ENCODE results near the gene ZNF263. TPM values are rescaled to one million over a fixed set of nuclear protein-coding genes. Genes with fewer than 3 reads are reported as not detected.

Gene ZNF263
- 30.0 and 30.6 TPM in 2 replicates for total RNA-seq

DNA sequence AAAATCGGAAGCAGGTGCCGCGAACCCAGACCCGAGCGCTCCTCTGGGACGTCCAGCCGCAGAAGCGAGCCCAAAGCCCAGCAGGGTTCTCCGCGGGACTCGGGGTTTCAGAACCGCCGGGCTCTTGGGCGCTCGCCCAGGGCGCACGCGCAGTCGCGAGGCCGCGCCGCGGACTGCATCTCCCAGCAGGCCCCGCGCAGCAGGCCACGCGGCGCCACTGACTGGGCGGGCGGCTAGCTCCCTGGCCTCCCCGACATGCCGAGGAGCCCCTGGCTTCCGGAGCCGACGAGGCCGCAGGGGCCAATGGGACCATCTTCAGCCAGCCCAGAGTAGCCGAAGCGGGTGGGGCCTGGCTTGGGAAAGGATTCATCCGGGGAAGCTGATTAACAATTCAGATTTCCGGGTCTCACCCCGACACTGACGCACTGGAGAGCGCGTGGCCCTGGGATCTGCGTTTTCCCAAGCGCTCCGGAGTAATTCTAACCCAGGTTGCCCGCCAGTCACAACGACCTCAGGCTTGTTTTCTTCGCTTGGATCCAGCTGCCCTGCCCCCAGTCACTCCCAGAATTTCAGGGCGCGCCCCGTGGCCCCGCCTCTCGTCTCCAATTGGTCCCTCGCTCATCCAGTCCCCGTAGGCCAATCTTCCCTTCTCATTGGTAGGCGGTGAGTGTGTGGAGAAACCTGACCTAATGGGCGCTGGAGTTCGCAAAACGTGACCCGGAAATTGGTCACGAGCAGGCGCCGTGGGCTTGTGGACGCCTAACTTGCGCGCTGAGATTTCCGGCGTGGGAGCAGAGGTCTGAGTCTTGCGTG, at the start of gene ZNF263:
Gene ZNF263, plus strand, starts transcription at position 762 of the 813 bp plus-strand sequence. CDS start 328 bp downstream, outside the sequence.

DNA sequence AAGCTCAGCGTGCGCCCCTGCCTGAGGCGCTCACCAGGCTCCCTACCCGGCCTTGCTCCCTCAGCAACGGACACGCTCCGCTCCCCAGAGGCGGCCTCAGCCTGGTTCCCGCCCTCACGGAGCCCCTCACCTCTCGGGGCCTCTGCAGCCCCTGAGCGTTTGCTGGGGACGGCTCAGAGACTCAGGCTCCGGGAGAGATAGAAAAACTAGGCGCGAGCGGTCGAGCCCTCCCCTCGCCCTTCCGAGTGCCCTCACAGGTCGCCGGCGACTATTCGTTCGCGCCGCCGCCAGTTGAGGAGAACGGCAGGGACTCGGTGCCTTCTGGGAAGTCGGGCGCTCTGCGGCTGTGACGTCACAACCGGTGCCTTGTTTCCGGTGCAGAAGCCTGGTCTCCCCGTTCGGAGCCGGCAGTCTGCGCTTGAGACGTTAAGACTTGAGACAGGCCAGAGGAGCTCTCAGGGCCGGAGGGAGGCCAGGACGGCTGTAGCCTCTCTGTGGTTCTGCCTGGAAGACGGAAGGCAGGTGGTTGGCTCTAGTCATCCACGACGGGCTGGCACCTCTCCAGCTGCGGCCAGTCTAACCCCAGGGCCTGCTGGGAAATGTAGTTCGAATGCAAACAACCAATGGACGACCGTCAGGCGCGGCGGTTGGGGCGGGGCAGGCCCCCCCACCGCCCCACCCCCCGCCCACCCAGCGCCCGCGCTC, 48.3 kb upstream of the ZNF263 start, which contains the start of gene ZNF200:
Gene ZNF200, minus strand, starts transcription at position 302 of the 705 bp plus-strand sequence. CDS start 1,403 bp downstream, outside the sequence.

DNA sequence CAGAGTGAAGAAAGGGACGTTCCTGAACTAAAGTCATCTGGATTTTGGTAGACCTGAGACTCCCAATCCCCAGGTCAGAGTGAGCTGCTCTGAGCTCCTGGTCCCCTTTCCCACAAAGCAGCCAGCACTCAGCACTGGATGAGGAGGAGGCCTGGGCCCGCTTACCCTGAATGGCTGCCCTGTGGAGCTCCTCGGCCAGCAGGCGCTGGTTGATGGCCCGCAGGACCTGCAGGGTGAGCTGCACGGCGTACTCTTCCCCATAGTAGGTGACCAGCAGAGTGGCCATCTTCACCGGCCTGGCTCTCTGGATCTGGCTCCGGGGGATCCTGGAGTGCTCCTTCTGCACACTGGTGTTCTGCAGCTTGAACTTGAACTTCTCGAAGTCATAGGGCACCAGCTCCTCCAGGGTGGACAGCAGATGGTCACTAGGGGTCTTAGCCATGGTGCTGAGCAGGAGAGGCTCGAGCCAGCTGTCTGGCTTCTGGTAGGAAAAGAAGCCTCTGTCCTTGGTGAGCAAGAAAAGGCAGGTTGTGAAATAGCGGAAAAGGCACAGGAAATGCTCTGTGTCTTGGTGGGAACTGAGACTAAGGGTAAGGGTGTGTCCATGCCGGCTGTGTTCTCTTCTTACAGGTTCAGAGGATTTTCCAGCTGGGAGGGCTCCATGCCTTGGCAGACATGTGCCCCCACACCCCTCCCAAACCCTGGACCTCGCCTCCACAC, 27.0 kb upstream of the ZNF263 start, which contains the start of gene MEFV:
Gene MEFV, minus strand, starts transcription at position 488 of the 720 bp plus-strand sequence. Its CDS starts 46 bp downstream, at position 442.

DNA sequence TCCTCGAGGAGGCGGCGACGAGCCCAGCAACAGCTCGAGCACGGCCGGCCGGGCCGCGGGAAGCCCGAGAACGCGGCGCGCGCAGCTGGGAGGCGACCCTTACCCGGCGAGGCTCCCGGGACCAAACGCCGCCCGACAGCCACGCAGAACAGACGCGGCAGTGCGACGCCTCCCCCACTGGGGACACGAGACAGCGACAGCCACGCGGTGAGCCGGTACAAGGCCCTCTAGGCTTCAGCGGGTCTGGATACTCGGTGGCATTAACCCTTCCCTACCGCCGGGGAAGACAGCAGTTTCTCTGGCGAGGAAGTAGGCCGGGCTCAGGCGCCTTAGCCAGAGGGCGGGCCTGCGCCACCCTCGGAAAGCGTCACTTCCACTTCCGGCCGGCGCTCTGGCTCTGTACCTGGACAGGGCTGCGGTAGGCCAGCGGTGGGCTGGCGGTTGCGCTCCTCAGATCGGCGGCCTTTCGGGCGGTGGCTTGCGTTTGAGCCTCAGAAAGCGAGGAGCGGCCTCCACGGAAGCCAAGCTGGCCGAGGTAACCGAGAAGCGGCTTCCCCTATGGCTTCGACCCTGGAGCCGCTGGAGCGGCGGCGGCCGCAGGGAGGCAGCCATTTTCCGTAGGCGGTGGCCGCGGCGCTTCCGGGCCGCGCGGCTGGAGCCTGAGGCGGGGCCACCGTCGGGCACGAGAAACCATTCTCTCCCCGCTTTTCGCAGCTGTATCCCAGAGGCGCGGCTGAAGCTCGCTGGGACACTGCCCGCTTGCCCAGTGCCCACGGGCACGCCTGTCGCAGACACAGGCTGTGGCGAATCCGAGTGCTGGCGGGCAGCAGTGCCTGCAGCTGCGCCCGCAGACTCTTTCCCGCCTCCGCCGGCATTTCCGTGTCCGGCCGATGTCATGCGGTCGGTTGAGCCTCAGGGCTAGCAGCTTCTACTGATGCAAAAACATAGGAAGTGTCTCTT, 22.1 kb downstream of the ZNF263 start, which contains the start of the genes TIGD7 and ZNF75A:
Gene TIGD7, minus strand, starts transcription at position 322 of the 960 bp plus-strand sequence. CDS start 4,816 bp downstream, outside the sequence.
Gene ZNF75A, plus strand, starts transcription at position 389 of the 960 bp plus-strand sequence. CDS start 2,932 bp downstream, outside the sequence.

Other genes with a start within 250 kb of the ZNF263 start
- gene BICDL2, start 246.5 kb upstream of the ZNF263 start, total RNA-seq: 0.17 and 0.32 TPM in 2 replicates
- gene MMP25, start 236.9 kb upstream of the ZNF263 start, total RNA-seq: under 0.01 TPM in 1 of 2 replicates, not detected in the other
- gene IL32, start 217.9 kb upstream of the ZNF263 start, total RNA-seq: 2.7 and 5.2 TPM in 2 replicates
- not detected in 2 replicates for gene ZSCAN10, start 184.2 kb upstream of the ZNF263 start, total RNA-seq
- gene ZNF205, start 170.9 kb upstream of the ZNF263 start, total RNA-seq: 12.1 and 14.3 TPM in 2 replicates
- 3.2 and 5.0 TPM in 2 replicates for gene ZNF213, start 148.5 kb upstream of the ZNF263 start, total RNA-seq
- gene OR1F1, start 95.3 kb upstream of the ZNF263 start, total RNA-seq: not detected in 2 replicates
- gene ZNF200, start 48.3 kb upstream of the ZNF263 start, total RNA-seq: 6.0 and 6.3 TPM in 2 replicates
- under 0.01 and 0.09 TPM in 2 replicates for gene MEFV, start 26.9 kb upstream of the ZNF263 start, total RNA-seq
- 4.4 and 8.5 TPM in 2 replicates for gene TIGD7, start 21.9 kb downstream of the ZNF263 start, total RNA-seq
- 16.7 and 18.3 TPM in 2 replicates for gene ZNF75A, start 22.0 kb downstream of the ZNF263 start, total RNA-seq
- gene OR2C1, start 72.4 kb downstream of the ZNF263 start, total RNA-seq: 0.16 and 0.43 TPM in 2 replicates
- 6.2 and 9.1 TPM in 2 replicates for gene ZSCAN32, start 117.5 kb downstream of the ZNF263 start, total RNA-seq
- 4.8 and 6.3 TPM in 2 replicates for gene ZNF174, start 117.7 kb downstream of the ZNF263 start, total RNA-seq
- gene ZNF597, start 160.0 kb downstream of the ZNF263 start, total RNA-seq: 1.1 and 1.3 TPM in 2 replicates
- 8.4 and 14.6 TPM in 2 replicates for gene NAA60, start 160.2 kb downstream of the ZNF263 start, total RNA-seq
- gene C16orf90, start 212.0 kb downstream of the ZNF263 start, total RNA-seq: not detected in 2 replicates
- 21.8 and 45.3 TPM in 2 replicates for gene CLUAP1, start 217.5 kb downstream of the ZNF263 start, total RNA-seq

All from bronchial smooth muscle cell (primary cell).